Stomach (tissue), 9 donors: ENCODE data around the gene BST1. TPM values are rescaled to one million over a fixed set of nuclear protein-coding genes. Genes with fewer than 3 reads are reported as not detected.
A peak's percentile ranks its signal among the peaks of the same experiment; 100 is the strongest.

ENCODE experiments used
- DNase-seq, 2 donors: peaks; one replicate each; pipeline versions ENCODE4 v3.0.0 to v3.0.0-alpha.2; 2013 to 2019
- H3K27ac ChIP-seq, 5 donors: fragments of 200-600 bp in 4 of 5; sonication (generic) in 4 of 5; one replicate each; pipeline ENCODE4 v1.5.1; 2013 to 2019; ENCODE audit warnings: mild to moderate bottlenecking in 1 of 5, moderate library complexity in 1 of 5
- H3K27me3 ChIP-seq, 3 donors: fragments of 200-600 bp; sonication (generic); one replicate each; pipeline ENCODE4 v1.5.1; 2017 to 2019; ENCODE audit warnings: mixed run types in 1 of 3
- H3K36me3 ChIP-seq, 4 donors: fragments of 200-600 bp; sonication (generic); 1 replicate in 3 of 4; 2 replicates in 1 of 4; pipeline ENCODE4 v1.5.1; 2016 to 2019
- H3K4me1 ChIP-seq, 4 donors: fragments of 200-600 bp; sonication (generic); one replicate each; pipeline ENCODE4 v1.5.1; 2016 to 2019
- H3K4me3 ChIP-seq, 4 donors: fragments of 200-600 bp; sonication (generic) in 3 of 4; one replicate each; pipeline ENCODE4 v1.5.1; 2016 to 2019; ENCODE audit warnings: mild to moderate bottlenecking in 1 of 4
- H3K9me3 ChIP-seq, 4 donors: fragments of 200-600 bp; sonication (generic); one replicate each; pipeline ENCODE4 v1.5.1; 2016 to 2019
- CTCF ChIP-seq, 7 experiments: fragments of 450-650 bp in 4 of 7; fragments of 200-600 bp in 3 of 7; sonication (generic) in 3 of 7; IDR thresholded peaks; one replicate each; pipeline ENCODE4 v1.5.1; 2016 to 2019; ENCODE audit warnings: antibody characterized with exemption in 7 of 7, control low read depth in 2 of 7, mild to moderate bottlenecking in 1 of 7
- EP300 ChIP-seq: sonication (generic); formaldehyde crosslinking; IDR thresholded peaks from one replicate; pipeline ENCODE4 v1.6.1; 2017; ENCODE audit warnings: antibody characterized with exemption
- POLR2A ChIP-seq, 4 donors: fragments of 450-650 bp; IDR thresholded peaks; one replicate each; pipeline ENCODE4 v1.6.1; 2016; ENCODE audit warnings: antibody characterized with exemption in 4 of 4, control low read depth in 2 of 4, mild to moderate bottlenecking in 1 of 4, moderate library complexity in 1 of 4
- POLR2AphosphoS5 ChIP-seq, 3 donors: sonication (generic); formaldehyde crosslinking; IDR thresholded peaks; one replicate each; pipeline ENCODE4 v1.6.1; 2016; ENCODE audit warnings: antibody characterized with exemption in 3 of 3
- WGBS, 5 donors: extraction: QIAGEN DNeasy Blood & Tissue Kit in 3 of 5; methylation state at CpG; one replicate each; pipeline versions ENCODE4 v1.1.5 to v1.1.7; 2013 to 2018; 5-methylcytosine and 5-hydroxymethylcytosine counted together
- intact Hi-C: fragments of 100-400 bp; cut with DNase I; formaldehyde crosslinking; loops from one replicate; pipeline ENCODE4 v1.15.1; 2023; ENCODE audit warnings: low total_unique reads
- polyA plus RNA-seq, 3 donors: library from polyadenylated mRNA; stranded (reverse); fragments of 200-250 nt; gene quantifications; one replicate each; pipeline ENCODE4 v1.2.3, GENCODE V29; 2013
- total RNA-seq, 5 donors: library from RNA; depleted of rRNA; stranded (reverse); fragments of >200 nt; gene quantifications; one replicate each; pipeline versions ENCODE4 v1.1.0 to v1.2.3, GENCODE V29; 2014 to 2016
- donor health status: healthy with polysubstance abuse.
- donor health status: Bipolar disorder and iron deficiency.
- donor health status: healthy.

The BST1 gene
- total and polyA plus RNA-seq, 8 donors: 2.1 to 8.4 (median 2.8) TPM; not detected in 3

GRCh38 chr4:15771216-15772058 lies 68.6 kb downstream of the BST1 start:
- intact Hi-C loops: no loop called here

GRCh38 chr4:15774020-15774420 lies 71.2 kb downstream of the BST1 start:
- TF ChIP-seq CTCF (IDR thresholded peaks at IDR 0.05) (no peak), EP300 (no peak), POLR2AphosphoS5 (IDR thresholded peaks at IDR 0.05) (no peak), POLR2A (IDR thresholded peaks at IDR 0.05) (no peak)
- Histone ChIP-seq H3K36me3 (no peaks in the 10 kb centered on the region), H3K9me3 (no peaks in the 10 kb centered on the region), H3K4me1 (peaks cover 9 to 11% (median 9%) of the 10 kb centered on the region in 4 donors), H3K27ac (no peak overlapping the region), H3K4me3 (no peak overlapping the region), H3K27me3 (peaks cover 0 to 7% (median 7%) of the 10 kb centered on the region in 3 donors)
- intact Hi-C loops: no loop called here
- DNase-seq: peak in 1 of 2 donors; percentile 66
- WGBS, 5 donors: 56 to 66% (median 57%) methylated on average over 4 of the region's 4 CpGs

More at GRCh38 chr4:15771216-15772058, 68.6 kb downstream of the BST1 start:
- WGBS, 5 donors: 38 to 50% (median 45%) methylated on average over 3 of the region's 3 CpGs
- Histone ChIP-seq H3K36me3 (no peaks in the 10 kb centered on the region), H3K9me3 (no peaks in the 10 kb centered on the region), H3K4me1 (no peaks in the 10 kb centered on the region), H3K27me3 (no peaks in the 10 kb centered on the region), H3K27ac (no peak overlapping the region), H3K4me3 (no peak overlapping the region)
- TF ChIP-seq POLR2A (IDR thresholded peaks at IDR 0.05) (no peak), POLR2AphosphoS5 (IDR thresholded peaks at IDR 0.05) (no peak), EP300 (no peak), CTCF (IDR thresholded peaks at IDR 0.05) (no peak)
- no peak for DNase-seq

DNA sequence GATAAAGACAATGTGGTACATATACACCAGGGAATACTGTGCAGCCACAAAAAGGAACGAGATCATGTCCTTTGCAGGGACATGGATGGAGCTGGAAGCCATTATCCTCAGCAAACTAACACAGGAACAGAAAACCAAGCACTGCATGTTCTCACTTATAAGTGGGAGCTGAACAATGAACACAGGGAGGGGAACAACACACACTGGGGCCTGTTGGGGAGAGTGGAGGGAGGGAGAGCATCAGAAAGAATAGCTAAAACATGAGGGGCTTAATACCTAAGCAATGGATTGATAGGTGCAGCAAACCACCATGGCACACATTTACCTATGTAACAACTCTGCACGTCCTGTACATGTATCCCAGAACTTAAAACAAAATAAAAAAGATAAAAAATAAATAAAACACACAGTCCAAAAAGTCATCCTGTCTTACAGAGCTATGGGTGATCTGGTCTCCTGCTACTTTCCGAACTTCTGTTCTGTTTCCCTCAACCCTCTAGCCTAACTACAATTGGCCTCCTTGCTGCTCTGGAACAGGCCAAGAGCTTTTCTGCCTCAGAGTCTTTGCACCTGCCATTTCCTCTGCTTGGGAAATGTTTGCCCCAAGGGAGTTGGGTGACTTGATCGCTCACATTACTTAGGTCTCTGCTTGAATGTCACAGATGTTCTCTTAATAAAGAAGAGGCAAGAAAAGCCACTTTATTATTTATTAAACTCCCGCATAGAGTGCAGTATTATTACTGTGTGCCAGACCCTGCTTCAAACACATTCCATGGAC lies 74.2 kb downstream of the BST1 start:
- no peaks in the 10 kb centered on the region for H3K9me3 ChIP-seq
- peaks cover 0 to 7% (median 7%) of the 10 kb centered on the region in 3 donors for H3K27me3 ChIP-seq
- intact Hi-C loops: no loop called here
- no peak for DNase-seq
- peaks cover 17 to 22% (median 20%) of the 10 kb centered on the region in 4 donors for H3K4me1 ChIP-seq
- H3K36me3 ChIP-seq: no peaks in the 10 kb centered on the region
- TF ChIP-seq CTCF (IDR thresholded peaks at IDR 0.05): no peak
- TF ChIP-seq POLR2AphosphoS5 (IDR thresholded peaks at IDR 0.05): no peak
- TF ChIP-seq EP300: no peak
- TF ChIP-seq POLR2A (IDR thresholded peaks at IDR 0.05): no peak
- no peak overlapping the region for H3K4me3 ChIP-seq
- H3K27ac ChIP-seq: no peak overlapping the region
- 87 to 91% (median 88%) methylated on average over 5 of the region's 5 CpGs for WGBS, 5 donors

- peaks cover 17 to 22% (median 20%) of the 10 kb centered on the region in 4 donors for H3K4me1 ChIP-seq
- DNase-seq: no peak
- H3K27ac ChIP-seq: peak overlapping the region in 2 of 5 donors; percentile 66 to 69
- H3K4me3 ChIP-seq: peak overlapping the region; percentile 54 to 71 (median 61)
- WGBS, 5 donors: 69 to 76% (median 72%) methylated on average over 7 of the region's 7 CpGs
- intact Hi-C loops: no loop called here
- H3K9me3 ChIP-seq: no peaks in the 10 kb centered on the region
- H3K27me3 ChIP-seq: peaks cover 0 to 7% (median 7%) of the 10 kb centered on the region in 3 donors
- no peaks in the 10 kb centered on the region for H3K36me3 ChIP-seq
- TF ChIP-seq CTCF (IDR thresholded peaks at IDR 0.05): no peak
- no peak for TF ChIP-seq POLR2A (IDR thresholded peaks at IDR 0.05)
- no peak for TF ChIP-seq POLR2AphosphoS5 (IDR thresholded peaks at IDR 0.05)
- TF ChIP-seq EP300: no peak
These were observed 74.9 kb downstream of the BST1 start for GRCh38 chr4:15777697-15778288.
